HepG2 (cell line): Measurements from ENCODE around the gene UNC13D. TPM values are rescaled to one million over a fixed set of nuclear protein-coding genes. Genes with fewer than 3 reads are reported as not detected.

Experiments
- BCL6 ChIP-seq: IDR thresholded peaks from 2 replicates; pipeline ENCODE4 v1.6.1; 2016; ENCODE audit warnings: missing genetic modification reagents, missing compliant biosample characterization
- JUN ChIP-seq: sonication (generic); formaldehyde crosslinking; IDR thresholded peaks from 2 replicates; pipeline ENCODE4 v1.4.0; 2020; ENCODE audit warnings: mild to moderate bottlenecking, missing genetic modification reagents
- KLF9 ChIP-seq: IDR thresholded peaks from 2 replicates; pipeline ENCODE4 v1.6.1; 2016; ENCODE audit warnings: low read depth
- RAD51 ChIP-seq: fragments of 450-650 bp; IDR thresholded peaks from 2 replicates; pipeline ENCODE4 v1.6.1; 2016; ENCODE audit warnings: borderline replicate concordance
- XBP1 ChIP-seq: sonication (generic); formaldehyde crosslinking; IDR thresholded peaks from 2 replicates; pipeline ENCODE4 v1.5.0; 2020; ENCODE audit warnings: missing genetic modification reagents
- ZNF20 ChIP-seq: sonication (generic); formaldehyde crosslinking; IDR thresholded peaks from 2 replicates; pipeline ENCODE4 v1.4.0; 2020; ENCODE audit warnings: mild to moderate bottlenecking, moderate library complexity, missing genetic modification reagents
- ZNF329 ChIP-seq: sonication (generic); formaldehyde crosslinking; IDR thresholded peaks from 2 replicates; pipeline ENCODE4 v1.9.0; 2021; ENCODE audit warnings: low read depth, mild to moderate bottlenecking, missing genetic modification reagents
- ZNF441 ChIP-seq: sonication (generic); formaldehyde crosslinking; IDR thresholded peaks from 2 replicates; pipeline ENCODE4 v1.7.0; 2021; ENCODE audit warnings: missing genetic modification reagents, borderline replicate concordance
- ZNF556 ChIP-seq: sonication (generic); formaldehyde crosslinking; IDR thresholded peaks from 2 replicates; pipeline ENCODE4 v1.4.0; 2020; ENCODE audit warnings: mild to moderate bottlenecking, missing genetic modification reagents, borderline replicate concordance
- ZNF724P ChIP-seq: sonication (generic); formaldehyde crosslinking; IDR thresholded peaks from 2 replicates; pipeline ENCODE4 v1.8.0; 2022; ENCODE audit warnings: missing genetic modification reagents, borderline replicate concordance
- ZNF746 ChIP-seq: sonication (generic); formaldehyde crosslinking; IDR thresholded peaks from 2 replicates; pipeline ENCODE4 v1.8.0; 2022; ENCODE audit warnings: mild to moderate bottlenecking, missing genetic modification reagents
- ZNF850 ChIP-seq: sonication (generic); formaldehyde crosslinking; conservative IDR thresholded peaks from 2 replicates; pipeline ENCODE4 v1.9.0; 2021; ENCODE audit warnings: mild to moderate bottlenecking, missing genetic modification reagents
- ZNF878 ChIP-seq: sonication (generic); formaldehyde crosslinking; IDR thresholded peaks from 2 replicates; pipeline ENCODE4 v1.8.1; 2023; ENCODE audit warnings: mild to moderate bottlenecking, missing genetic modification reagents, moderate library complexity
- polyA plus RNA-seq, 8 experiments: library from polyadenylated mRNA; depleted of rRNA in 3 of 8; stranded (reverse) in 7 of 8; unstranded in 1 of 8; fragments of >200 nt; fragmentation: Illumina TruSeq in 4 of 8; extraction: Trizol in 4 of 8; gene quantifications; 2 replicates each; pipeline versions ENCODE4 v1.2.1 to v1.2.3, GENCODE V29; 2011 to 2016; ENCODE audit warnings: low read depth in 4 of 8, missing spikeins in 1 of 8, mixed read lengths in 1 of 8; ENCODE audit not compliant: insufficient read depth in 1 of 8
- total RNA-seq, 5 experiments: library from RNA; depleted of rRNA; stranded (reverse); fragments of >200 nt; fragmentation: Illumina TruSeq; extraction: Trizol; gene quantifications; 2 replicates each; pipeline ENCODE4 v1.2.3, GENCODE V29; 2016; ENCODE audit warnings: low read depth in 1 of 5
- TF ChIP-seq, protein P1 (sequence below): sonication (generic); formaldehyde crosslinking; IDR thresholded peaks from 2 replicates; pipeline ENCODE4 v1.8.1; 2023; ENCODE audit warnings: mild to moderate bottlenecking, missing genetic modification reagents, borderline replicate concordance
- TF ChIP-seq, protein P2 (sequence below): sonication (generic); formaldehyde crosslinking; IDR thresholded peaks from 2 replicates; pipeline ENCODE4 v1.5.0; 2020; ENCODE audit warnings: missing genetic modification reagents, mild to moderate bottlenecking, borderline replicate concordance
- TF ChIP-seq, protein P3 (sequence below): sonication (generic); formaldehyde crosslinking; IDR thresholded peaks from 2 replicates; pipeline ENCODE4 v1.4.0; 2020; ENCODE audit warnings: missing genetic modification reagents
- TF ChIP-seq, protein P4 (sequence below): IDR thresholded peaks from 2 replicates; pipeline ENCODE4 v1.6.1; 2016; ENCODE audit warnings: low read depth
- TF ChIP-seq, protein P5 (sequence below): sonication (generic); formaldehyde crosslinking; IDR thresholded peaks from 2 replicates; pipeline ENCODE4 v1.4.0; 2020; ENCODE audit warnings: missing genetic modification reagents
- TF ChIP-seq, protein P6 (sequence below): sonication (generic); formaldehyde crosslinking; conservative IDR thresholded peaks from 2 replicates; pipeline ENCODE4 v1.5.0; 2020; ENCODE audit warnings: missing genetic modification reagents

UNC13D gene
- total and polyA plus RNA-seq, 2 of the 13 experiments (the other 11 are each of a cell fraction or from before 2014, with no cell fraction given): 29.7 to 42.7 TPM

DNA sequence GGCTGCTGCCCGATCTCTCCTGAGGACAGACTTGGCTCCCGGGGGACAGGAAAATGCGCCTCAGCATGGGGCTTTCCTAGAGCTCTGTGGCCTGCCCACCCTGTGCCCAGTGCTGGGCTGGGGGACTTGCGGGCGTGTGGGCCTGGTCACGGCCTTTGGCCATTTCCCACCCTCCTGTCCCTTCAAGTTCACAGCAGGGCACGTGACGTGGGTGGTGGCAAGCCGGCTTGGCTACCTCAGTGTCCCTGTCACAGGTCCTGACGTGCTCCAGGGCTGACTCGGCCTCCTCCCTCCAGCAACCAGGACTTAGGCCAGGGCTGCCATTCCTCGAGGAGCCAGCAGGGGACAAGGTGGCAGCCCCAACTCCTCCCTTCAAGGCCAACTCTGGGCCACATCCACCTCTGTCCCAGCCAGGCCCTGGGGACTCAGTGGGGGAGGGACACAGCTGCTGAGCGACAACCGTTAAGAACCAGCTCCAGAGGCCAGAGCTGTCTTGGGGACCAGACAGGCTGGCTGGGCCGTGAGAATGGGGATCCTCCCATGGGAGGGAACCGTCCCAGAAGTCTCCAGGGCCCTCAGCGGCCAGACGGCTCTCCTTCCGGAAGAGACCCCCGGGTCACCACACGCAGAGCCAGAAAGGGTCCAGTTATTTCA lies 981 bp upstream of the UNC13D start (continued):
- TF ChIP-seq ZNF556 (no peak; the same call in 1 of the 2 replicates), BCL6 (CRISPR knock-in tag) (peak; percentile 57; the same call in 1 of the 2 replicates), KLF9 (CRISPR knock-in tag) (0 out of 2 replicates have a peak, but pooled peaks have one; percentile 58), RAD51 (no peak), ZNF20 (CRISPR knock-in tag) (no peak), ZNF724P (CRISPR knock-in tag) (peak; percentile 14; the same call in 1 of the 2 replicates), ZNF850 (CRISPR knock-in tag) (no peak), XBP1 (CRISPR knock-in tag) (no peak), ZNF878 (no peak), ZNF746 (CRISPR knock-in tag) (no peak), ZNF329 (no peak), ZNF441 (peak; percentile 44; the same call in 1 of the 2 replicates), JUN (0 out of 2 replicates have a peak, but pooled peaks have one; percentile 0)
- TF ChIP-seq, protein P1, sequence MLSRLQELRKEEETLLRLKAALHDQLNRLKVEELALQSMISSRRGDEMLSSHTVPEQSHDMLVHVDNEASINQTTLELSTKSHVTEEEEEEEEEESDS: no peak
- TF ChIP-seq, protein P2, sequence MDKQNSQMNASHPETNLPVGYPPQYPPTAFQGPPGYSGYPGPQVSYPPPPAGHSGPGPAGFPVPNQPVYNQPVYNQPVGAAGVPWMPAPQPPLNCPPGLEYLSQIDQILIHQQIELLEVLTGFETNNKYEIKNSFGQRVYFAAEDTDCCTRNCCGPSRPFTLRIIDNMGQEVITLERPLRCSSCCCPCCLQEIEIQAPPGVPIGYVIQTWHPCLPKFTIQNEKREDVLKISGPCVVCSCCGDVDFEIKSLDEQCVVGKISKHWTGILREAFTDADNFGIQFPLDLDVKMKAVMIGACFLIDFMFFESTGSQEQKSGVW (CRISPR knock-in tag): no peak
- TF ChIP-seq, protein P3, sequence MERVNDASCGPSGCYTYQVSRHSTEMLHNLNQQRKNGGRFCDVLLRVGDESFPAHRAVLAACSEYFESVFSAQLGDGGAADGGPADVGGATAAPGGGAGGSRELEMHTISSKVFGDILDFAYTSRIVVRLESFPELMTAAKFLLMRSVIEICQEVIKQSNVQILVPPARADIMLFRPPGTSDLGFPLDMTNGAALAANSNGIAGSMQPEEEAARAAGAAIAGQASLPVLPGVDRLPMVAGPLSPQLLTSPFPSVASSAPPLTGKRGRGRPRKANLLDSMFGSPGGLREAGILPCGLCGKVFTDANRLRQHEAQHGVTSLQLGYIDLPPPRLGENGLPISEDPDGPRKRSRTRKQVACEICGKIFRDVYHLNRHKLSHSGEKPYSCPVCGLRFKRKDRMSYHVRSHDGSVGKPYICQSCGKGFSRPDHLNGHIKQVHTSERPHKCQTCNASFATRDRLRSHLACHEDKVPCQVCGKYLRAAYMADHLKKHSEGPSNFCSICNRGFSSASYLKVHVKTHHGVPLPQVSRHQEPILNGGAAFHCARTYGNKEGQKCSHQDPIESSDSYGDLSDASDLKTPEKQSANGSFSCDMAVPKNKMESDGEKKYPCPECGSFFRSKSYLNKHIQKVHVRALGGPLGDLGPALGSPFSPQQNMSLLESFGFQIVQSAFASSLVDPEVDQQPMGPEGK (CRISPR knock-in tag): peak; percentile 90
- TF ChIP-seq, protein P4, sequence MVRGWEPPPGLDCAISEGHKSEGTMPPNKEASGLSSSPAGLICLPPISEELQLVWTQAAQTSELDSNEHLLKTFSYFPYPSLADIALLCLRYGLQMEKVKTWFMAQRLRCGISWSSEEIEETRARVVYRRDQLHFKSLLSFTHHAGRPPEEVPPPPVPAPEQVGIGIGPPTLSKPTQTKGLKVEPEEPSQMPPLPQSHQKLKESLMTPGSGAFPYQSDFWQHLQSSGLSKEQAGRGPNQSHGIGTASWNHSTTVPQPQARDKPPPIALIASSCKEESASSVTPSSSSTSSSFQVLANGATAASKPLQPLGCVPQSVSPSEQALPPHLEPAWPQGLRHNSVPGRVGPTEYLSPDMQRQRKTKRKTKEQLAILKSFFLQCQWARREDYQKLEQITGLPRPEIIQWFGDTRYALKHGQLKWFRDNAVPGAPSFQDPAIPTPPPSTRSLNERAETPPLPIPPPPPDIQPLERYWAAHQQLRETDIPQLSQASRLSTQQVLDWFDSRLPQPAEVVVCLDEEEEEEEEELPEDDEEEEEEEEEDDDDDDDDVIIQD (CRISPR knock-in tag): no peak; the same call in 1 of the 2 replicates
- TF ChIP-seq, protein P5, sequence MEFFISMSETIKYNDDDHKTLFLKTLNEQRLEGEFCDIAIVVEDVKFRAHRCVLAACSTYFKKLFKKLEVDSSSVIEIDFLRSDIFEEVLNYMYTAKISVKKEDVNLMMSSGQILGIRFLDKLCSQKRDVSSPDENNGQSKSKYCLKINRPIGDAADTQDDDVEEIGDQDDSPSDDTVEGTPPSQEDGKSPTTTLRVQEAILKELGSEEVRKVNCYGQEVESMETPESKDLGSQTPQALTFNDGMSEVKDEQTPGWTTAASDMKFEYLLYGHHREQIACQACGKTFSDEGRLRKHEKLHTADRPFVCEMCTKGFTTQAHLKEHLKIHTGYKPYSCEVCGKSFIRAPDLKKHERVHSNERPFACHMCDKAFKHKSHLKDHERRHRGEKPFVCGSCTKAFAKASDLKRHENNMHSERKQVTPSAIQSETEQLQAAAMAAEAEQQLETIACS (CRISPR knock-in tag): no peak
- TF ChIP-seq, protein P6, sequence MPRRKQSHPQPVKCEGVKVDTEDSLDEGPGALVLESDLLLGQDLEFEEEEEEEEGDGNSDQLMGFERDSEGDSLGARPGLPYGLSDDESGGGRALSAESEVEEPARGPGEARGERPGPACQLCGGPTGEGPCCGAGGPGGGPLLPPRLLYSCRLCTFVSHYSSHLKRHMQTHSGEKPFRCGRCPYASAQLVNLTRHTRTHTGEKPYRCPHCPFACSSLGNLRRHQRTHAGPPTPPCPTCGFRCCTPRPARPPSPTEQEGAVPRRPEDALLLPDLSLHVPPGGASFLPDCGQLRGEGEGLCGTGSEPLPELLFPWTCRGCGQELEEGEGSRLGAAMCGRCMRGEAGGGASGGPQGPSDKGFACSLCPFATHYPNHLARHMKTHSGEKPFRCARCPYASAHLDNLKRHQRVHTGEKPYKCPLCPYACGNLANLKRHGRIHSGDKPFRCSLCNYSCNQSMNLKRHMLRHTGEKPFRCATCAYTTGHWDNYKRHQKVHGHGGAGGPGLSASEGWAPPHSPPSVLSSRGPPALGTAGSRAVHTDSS: no peak
